Stomach (tissue), 9 donors: ENCODE results near the gene FGF12. TPM values are rescaled to one million over a fixed set of nuclear protein-coding genes. Genes with fewer than 3 reads are reported as not detected.

Experiments used
- DNase-seq, 2 donors: peaks; one replicate each; pipeline versions ENCODE4 v3.0.0 to v3.0.0-alpha.2; 2013 to 2019
- H3K27ac ChIP-seq, 5 donors: fragments of 200-600 bp in 4 of 5; sonication (generic) in 4 of 5; one replicate each; pipeline ENCODE4 v1.5.1; 2013 to 2019; ENCODE audit warnings: mild to moderate bottlenecking in 1 of 5, moderate library complexity in 1 of 5
- H3K27me3 ChIP-seq, 3 donors: fragments of 200-600 bp; sonication (generic); one replicate each; pipeline ENCODE4 v1.5.1; 2017 to 2019; ENCODE audit warnings: mixed run types in 1 of 3
- H3K36me3 ChIP-seq, 4 donors: fragments of 200-600 bp; sonication (generic); 1 replicate in 3 of 4; 2 replicates in 1 of 4; pipeline ENCODE4 v1.5.1; 2016 to 2019
- H3K4me1 ChIP-seq, 4 donors: fragments of 200-600 bp; sonication (generic); one replicate each; pipeline ENCODE4 v1.5.1; 2016 to 2019
- H3K4me3 ChIP-seq, 4 donors: fragments of 200-600 bp; sonication (generic) in 3 of 4; one replicate each; pipeline ENCODE4 v1.5.1; 2016 to 2019; ENCODE audit warnings: mild to moderate bottlenecking in 1 of 4
- H3K9me3 ChIP-seq, 4 donors: fragments of 200-600 bp; sonication (generic); one replicate each; pipeline ENCODE4 v1.5.1; 2016 to 2019
- CTCF ChIP-seq, 7 experiments: fragments of 450-650 bp in 4 of 7; fragments of 200-600 bp in 3 of 7; sonication (generic) in 3 of 7; IDR thresholded peaks; one replicate each; pipeline ENCODE4 v1.5.1; 2016 to 2019; ENCODE audit warnings: antibody characterized with exemption in 7 of 7, control low read depth in 2 of 7, mild to moderate bottlenecking in 1 of 7
- EP300 ChIP-seq: sonication (generic); formaldehyde crosslinking; IDR thresholded peaks from one replicate; pipeline ENCODE4 v1.6.1; 2017; ENCODE audit warnings: antibody characterized with exemption
- POLR2A ChIP-seq, 4 donors: fragments of 450-650 bp; IDR thresholded peaks; one replicate each; pipeline ENCODE4 v1.6.1; 2016; ENCODE audit warnings: antibody characterized with exemption in 4 of 4, control low read depth in 2 of 4, mild to moderate bottlenecking in 1 of 4, moderate library complexity in 1 of 4
- POLR2AphosphoS5 ChIP-seq, 3 donors: sonication (generic); formaldehyde crosslinking; IDR thresholded peaks; one replicate each; pipeline ENCODE4 v1.6.1; 2016; ENCODE audit warnings: antibody characterized with exemption in 3 of 3
- WGBS, 5 donors: extraction: QIAGEN DNeasy Blood & Tissue Kit in 3 of 5; methylation state at CpG; one replicate each; pipeline versions ENCODE4 v1.1.5 to v1.1.7; 2013 to 2018; 5-methylcytosine and 5-hydroxymethylcytosine counted together
- intact Hi-C: fragments of 100-400 bp; cut with DNase I; formaldehyde crosslinking; loops from one replicate; pipeline ENCODE4 v1.15.1; 2023; ENCODE audit warnings: low total_unique reads
- polyA plus RNA-seq, 3 donors: library from polyadenylated mRNA; stranded (reverse); fragments of 200-250 nt; gene quantifications; one replicate each; pipeline ENCODE4 v1.2.3, GENCODE V29; 2013
- total RNA-seq, 5 donors: library from RNA; depleted of rRNA; stranded (reverse); fragments of >200 nt; gene quantifications; one replicate each; pipeline versions ENCODE4 v1.1.0 to v1.2.3, GENCODE V29; 2014 to 2016
- donor health status: healthy with polysubstance abuse.
- donor health status: Bipolar disorder and iron deficiency.
- donor health status: healthy.

Gene FGF12
- total and polyA plus RNA-seq, 8 donors, result 0.45 to 5.0 (median 0.88) TPM; not detected in 1

- H3K9me3 ChIP-seq, result no peaks in the 10 kb centered on the region
- no peaks in the 10 kb centered on the region for H3K4me1 ChIP-seq
- intact Hi-C loops, result no loop called here
- H3K4me3 ChIP-seq, result no peak overlapping the region
- WGBS, 5 donors, result 9 to 62% (median 32%) methylated on average over 1 of the region's 1 CpG
- no peak overlapping the region for H3K27ac ChIP-seq
- H3K36me3 ChIP-seq, result no peaks in the 10 kb centered on the region
- DNase-seq, result no peak
- TF ChIP-seq POLR2A (IDR thresholded peaks at IDR 0.05) (no peak), EP300 (no peak), CTCF (IDR thresholded peaks at IDR 0.05) (no peak), POLR2AphosphoS5 (IDR thresholded peaks at IDR 0.05) (no peak)
- H3K27me3 ChIP-seq, result no peaks in the 10 kb centered on the region
These were observed 556.1 kb downstream of the FGF12 start for GRCh38 chr3:192171213-192171612.

DNA sequence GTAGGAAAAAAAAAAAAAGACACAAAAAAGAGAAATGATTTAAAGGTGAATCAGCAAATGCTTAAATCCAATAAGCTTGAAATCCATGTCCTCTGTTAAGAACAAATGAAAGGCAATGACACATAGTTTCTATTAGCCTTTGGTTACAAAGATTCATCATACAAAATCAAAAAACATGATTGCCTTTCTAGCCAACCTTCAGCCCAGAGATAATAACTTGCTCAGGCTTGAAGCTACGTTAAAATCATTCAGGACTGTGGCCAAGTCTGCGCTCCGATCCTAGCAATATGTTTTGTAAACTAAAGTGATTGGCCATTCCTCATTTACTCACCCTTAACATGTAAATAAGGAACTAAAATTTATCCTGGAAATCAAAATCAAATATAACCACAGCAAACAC lies 556.7 kb downstream of the FGF12 start:
- Histone ChIP-seq H3K36me3 (no peaks in the 10 kb centered on the region), H3K27me3 (no peaks in the 10 kb centered on the region), H3K9me3 (no peaks in the 10 kb centered on the region), H3K4me1 (no peaks in the 10 kb centered on the region), H3K4me3 (no peak overlapping the region), H3K27ac (no peak overlapping the region)
- intact Hi-C loops, result no loop called here
- 23 to 41% (median 32%) methylated on average over 3 of the region's 3 CpGs for WGBS, 5 donors
- TF ChIP-seq POLR2A (IDR thresholded peaks at IDR 0.05) (no peak), POLR2AphosphoS5 (IDR thresholded peaks at IDR 0.05) (no peak), CTCF (IDR thresholded peaks at IDR 0.05) (no peak), EP300 (no peak)
- DNase-seq, result no peak

- TF ChIP-seq POLR2AphosphoS5 (IDR thresholded peaks at IDR 0.05) (no peak), CTCF (IDR thresholded peaks at IDR 0.05) (no peak), EP300 (no peak), POLR2A (IDR thresholded peaks at IDR 0.05) (no peak)
- no peaks in the 10 kb centered on the region for H3K9me3 ChIP-seq
- H3K27me3 ChIP-seq, result no peaks in the 10 kb centered on the region
- H3K36me3 ChIP-seq, result no peaks in the 10 kb centered on the region
- intact Hi-C loops, result no loop called here
- no peaks in the 10 kb centered on the region for H3K4me1 ChIP-seq
- H3K4me3 ChIP-seq, result no peak overlapping the region
- DNase-seq, result no peak
- 82 to 93% (median 91%) methylated on average over 6 of the region's 6 CpGs for WGBS, 5 donors
- H3K27ac ChIP-seq, result no peak overlapping the region
These were observed 557.3 kb downstream of the FGF12 start for GRCh38 chr3:192170031-192170430.

- no peak overlapping the region for H3K4me3 ChIP-seq
- no peaks in the 10 kb centered on the region for H3K4me1 ChIP-seq
- no peak overlapping the region for H3K27ac ChIP-seq
- TF ChIP-seq POLR2A (IDR thresholded peaks at IDR 0.05), result no peak
- no peak for TF ChIP-seq CTCF (IDR thresholded peaks at IDR 0.05)
- no peak for TF ChIP-seq POLR2AphosphoS5 (IDR thresholded peaks at IDR 0.05)
- TF ChIP-seq EP300, result no peak
- 64 to 75% (median 72%) methylated on average over 4 of the region's 4 CpGs for WGBS, 5 donors
- H3K36me3 ChIP-seq, result no peaks in the 10 kb centered on the region
- intact Hi-C loops, result no loop called here
- H3K9me3 ChIP-seq, result no peaks in the 10 kb centered on the region
- DNase-seq, result no peak
- no peaks in the 10 kb centered on the region for H3K27me3 ChIP-seq
These were observed 557.9 kb downstream of the FGF12 start for GRCh38 chr3:192169332-192169915.
